ENCODE results near the gene AZIN2.
"Not testable (repeated sequence)": the region's sequence is repeated elsewhere in the genome, so short reads cannot be mapped to it uniquely, and the experiment has no call there.

Gene AZIN2

GRCh38 chr1:33120436-33121231, 39.7 kb downstream of the AZIN2 start:
- TF ChIP-seq PAX5 (IDR thresholded peaks at IDR 0.05; ENCODE audit: insufficient read depth, low read length, severe bottlenecking) (no peak), TAF1 (IDR thresholded peaks at IDR 0.05; ENCODE audit: low read depth, low read length) (no peak), POLR2AphosphoS5 (IDR thresholded peaks at IDR 0.05; ENCODE audit: low read depth, low read length) (no peak), SPI1 (IDR thresholded peaks at IDR 0.05; ENCODE audit: low read depth, low read length) (no peak), POLR2A (IDR thresholded peaks at IDR 0.05; ENCODE audit: low read depth, low read length) (no peak), POU2F2 (IDR thresholded peaks at IDR 0.05; ENCODE audit: low read depth, low read length) (no peak)
- FAIRE-seq (no peak), DNase-seq (ENCODE audit: insufficient read length, low spot score) (no peak)

- DNase-seq (ENCODE audit: insufficient read length, low spot score) (no peak), FAIRE-seq (no peak)
- TF ChIP-seq POLR2A (IDR thresholded peaks at IDR 0.05; ENCODE audit: low read depth, low read length) (no peak), SPI1 (IDR thresholded peaks at IDR 0.05; ENCODE audit: low read depth, low read length) (no peak), POLR2AphosphoS5 (IDR thresholded peaks at IDR 0.05; ENCODE audit: low read depth, low read length) (no peak), POU2F2 (IDR thresholded peaks at IDR 0.05; ENCODE audit: low read depth, low read length) (no peak), TAF1 (IDR thresholded peaks at IDR 0.05; ENCODE audit: low read depth, low read length) (no peak), PAX5 (IDR thresholded peaks at IDR 0.05; ENCODE audit: insufficient read depth, low read length, severe bottlenecking) (no peak)
Observed at GRCh38 chr1:33121728-33122127, 40.8 kb downstream of the AZIN2 start.

- TF ChIP-seq POLR2A (IDR thresholded peaks at IDR 0.05; ENCODE audit: low read depth, low read length) (no peak), POLR2AphosphoS5 (IDR thresholded peaks at IDR 0.05; ENCODE audit: low read depth, low read length) (no peak), SPI1 (IDR thresholded peaks at IDR 0.05; ENCODE audit: low read depth, low read length) (no peak), PAX5 (IDR thresholded peaks at IDR 0.05; ENCODE audit: insufficient read depth, low read length, severe bottlenecking) (no peak), POU2F2 (IDR thresholded peaks at IDR 0.05; ENCODE audit: low read depth, low read length) (no peak), TAF1 (IDR thresholded peaks at IDR 0.05; ENCODE audit: low read depth, low read length) (no peak)
- no peak for DNase-seq (ENCODE audit: insufficient read length, low spot score)
- FAIRE-seq: no peak
Observed at GRCh38 chr1:33122483-33123178, 41.7 kb downstream of the AZIN2 start.

- FAIRE-seq (no peak), DNase-seq (ENCODE audit: insufficient read length, low spot score) (no peak)
- TF ChIP-seq SPI1 (IDR thresholded peaks at IDR 0.05; ENCODE audit: low read depth, low read length) (no peak), POU2F2 (IDR thresholded peaks at IDR 0.05; ENCODE audit: low read depth, low read length) (no peak), TAF1 (IDR thresholded peaks at IDR 0.05; ENCODE audit: low read depth, low read length) (no peak)
Observed at GRCh38 chr1:33123266-33123665, 42.3 kb downstream of the AZIN2 start.

GRCh38 chr1:33124647-33125046, 43.7 kb downstream of the AZIN2 start:
- FAIRE-seq; DNase-seq (ENCODE audit: insufficient read length, low spot score): not testable (repeated sequence)

- TF ChIP-seq SPI1 (IDR thresholded peaks at IDR 0.05; ENCODE audit: low read depth, low read length) (no peak), POLR2AphosphoS5 (IDR thresholded peaks at IDR 0.05; ENCODE audit: low read depth, low read length) (no peak), TAF1 (IDR thresholded peaks at IDR 0.05; ENCODE audit: low read depth, low read length) (no peak), PAX5 (IDR thresholded peaks at IDR 0.05; ENCODE audit: insufficient read depth, low read length, severe bottlenecking) (no peak), POLR2A (IDR thresholded peaks at IDR 0.05; ENCODE audit: low read depth, low read length) (no peak), POU2F2 (IDR thresholded peaks at IDR 0.05; ENCODE audit: low read depth, low read length) (no peak)
- FAIRE-seq (peak; percentile 38), DNase-seq (ENCODE audit: insufficient read length, low spot score) (no peak)
Observed at GRCh38 chr1:33126411-33127000, 45.6 kb downstream of the AZIN2 start.

- DNase-seq (ENCODE audit: insufficient read length, low spot score) (peak; percentile 77), FAIRE-seq (peak; percentile 99)
- TF ChIP-seq POLR2A (IDR thresholded peaks at IDR 0.05; ENCODE audit: low read depth, low read length) (peak; percentile 97), PAX5 (IDR thresholded peaks at IDR 0.05; ENCODE audit: insufficient read depth, low read length, severe bottlenecking) (peak; percentile 60), TAF1 (IDR thresholded peaks at IDR 0.05; ENCODE audit: low read depth, low read length) (peak; percentile 92), POLR2AphosphoS5 (IDR thresholded peaks at IDR 0.05; ENCODE audit: low read depth, low read length) (peak; percentile 95), SPI1 (IDR thresholded peaks at IDR 0.05; ENCODE audit: low read depth, low read length) (peak; percentile 88), POU2F2 (IDR thresholded peaks at IDR 0.05; ENCODE audit: low read depth, low read length) (no peak)
Observed at GRCh38 chr1:33127001-33127823, 46.3 kb downstream of the AZIN2 start.

- TF ChIP-seq POLR2AphosphoS5 (IDR thresholded peaks at IDR 0.05; ENCODE audit: low read depth, low read length): no peak
- no peak for TF ChIP-seq POU2F2 (IDR thresholded peaks at IDR 0.05; ENCODE audit: low read depth, low read length)
- no peak for TF ChIP-seq POLR2A (IDR thresholded peaks at IDR 0.05; ENCODE audit: low read depth, low read length)
- TF ChIP-seq PAX5 (IDR thresholded peaks at IDR 0.05; ENCODE audit: insufficient read depth, low read length, severe bottlenecking): no peak
- no peak for TF ChIP-seq SPI1 (IDR thresholded peaks at IDR 0.05; ENCODE audit: low read depth, low read length)
- no peak for TF ChIP-seq TAF1 (IDR thresholded peaks at IDR 0.05; ENCODE audit: low read depth, low read length)
- no peak for DNase-seq (ENCODE audit: insufficient read length, low spot score)
- FAIRE-seq: peak; percentile 47
Observed at GRCh38 chr1:33128781-33129180, 47.8 kb downstream of the AZIN2 start.

- TF ChIP-seq TAF1 (IDR thresholded peaks at IDR 0.05; ENCODE audit: low read depth, low read length) (no peak), POLR2AphosphoS5 (IDR thresholded peaks at IDR 0.05; ENCODE audit: low read depth, low read length) (no peak), SPI1 (IDR thresholded peaks at IDR 0.05; ENCODE audit: low read depth, low read length) (no peak), PAX5 (IDR thresholded peaks at IDR 0.05; ENCODE audit: insufficient read depth, low read length, severe bottlenecking) (no peak), POU2F2 (IDR thresholded peaks at IDR 0.05; ENCODE audit: low read depth, low read length) (no peak), POLR2A (IDR thresholded peaks at IDR 0.05; ENCODE audit: low read depth, low read length) (no peak)
- peak; percentile 33 for FAIRE-seq
- no peak for DNase-seq (ENCODE audit: insufficient read length, low spot score)
Observed at GRCh38 chr1:33130297-33130696, 49.3 kb downstream of the AZIN2 start.

All from GM12891 (cell line).